ENCODE data around the gene USP25. TPM values are rescaled to one million over a fixed set of nuclear protein-coding genes. Genes with fewer than 3 reads are reported as not detected.
A peak's percentile ranks its signal among the peaks of the same experiment; 100 is the strongest.

USP25 gene
- total RNA-seq, 1 donor from 2014 or later: 36.6 TPM

- no peak for DNase-seq (ENCODE audit: low read depth)
- Histone ChIP-seq H3K36me3 (ENCODE audit: control insufficient read depth, insufficient read depth, low read length) (no peaks in the 10 kb centered on the region), H3K4me3 (ENCODE audit: low read depth, low read length) (no peak overlapping the region), H3K27me3 (ENCODE audit: control insufficient read depth, insufficient read depth, low read length) (no peaks in the 10 kb centered on the region)
- TF ChIP-seq CTCF (IDR thresholded peaks at IDR 0.05; ENCODE audit: insufficient read depth, low read length, poor library complexity, severe bottlenecking): no peak
These were observed 21.3 kb downstream of the USP25 start for GRCh38 chr21:15751037-15751436.

GRCh38 chr21:15751546-15751945 lies 21.8 kb downstream of the USP25 start:
- Histone ChIP-seq H3K36me3 (ENCODE audit: control insufficient read depth, insufficient read depth, low read length) (no peaks in the 10 kb centered on the region), H3K4me3 (ENCODE audit: low read depth, low read length) (no peak overlapping the region), H3K27me3 (ENCODE audit: control insufficient read depth, insufficient read depth, low read length) (no peaks in the 10 kb centered on the region)
- no peak for DNase-seq (ENCODE audit: low read depth)
- TF ChIP-seq CTCF (IDR thresholded peaks at IDR 0.05; ENCODE audit: insufficient read depth, low read length, poor library complexity, severe bottlenecking): no peak

DNA sequence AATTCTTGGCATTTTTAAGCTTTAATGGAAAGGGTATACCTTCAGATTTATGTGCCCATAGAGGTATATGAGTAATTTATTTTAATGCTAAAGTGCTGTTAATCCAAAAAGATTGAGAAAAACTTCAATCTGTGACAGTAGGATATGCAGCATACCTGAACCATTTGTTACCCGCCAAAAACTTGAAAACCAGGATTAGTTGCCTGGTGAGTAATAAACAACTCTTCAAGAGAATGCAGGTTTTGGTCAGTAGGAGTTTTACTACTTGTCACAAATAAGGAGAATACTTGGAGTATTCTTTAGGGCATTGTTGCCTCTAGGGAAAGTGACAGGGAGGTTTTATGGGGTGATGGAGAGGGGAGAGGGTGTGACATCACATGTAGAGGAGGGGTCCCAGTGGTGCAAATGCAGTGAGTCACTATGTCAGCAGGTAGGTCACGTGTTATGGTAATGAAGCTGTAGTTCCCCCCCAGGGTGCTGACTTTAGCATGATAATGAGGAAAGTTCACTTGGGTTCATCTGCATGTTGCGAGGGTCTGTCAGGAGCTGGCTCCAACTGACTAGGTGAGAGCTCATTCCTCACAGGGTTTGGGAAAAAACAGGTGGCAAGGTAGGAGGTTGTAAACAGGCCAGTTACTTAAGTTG lies 23.1 kb downstream of the USP25 start:
- Histone ChIP-seq H3K4me3 (ENCODE audit: low read depth, low read length) (no peak overlapping the region), H3K36me3 (ENCODE audit: control insufficient read depth, insufficient read depth, low read length) (no peaks in the 10 kb centered on the region), H3K27me3 (ENCODE audit: control insufficient read depth, insufficient read depth, low read length) (no peaks in the 10 kb centered on the region)
- TF ChIP-seq CTCF (IDR thresholded peaks at IDR 0.05; ENCODE audit: insufficient read depth, low read length, poor library complexity, severe bottlenecking): no peak
- DNase-seq (ENCODE audit: low read depth): no peak

DNA sequence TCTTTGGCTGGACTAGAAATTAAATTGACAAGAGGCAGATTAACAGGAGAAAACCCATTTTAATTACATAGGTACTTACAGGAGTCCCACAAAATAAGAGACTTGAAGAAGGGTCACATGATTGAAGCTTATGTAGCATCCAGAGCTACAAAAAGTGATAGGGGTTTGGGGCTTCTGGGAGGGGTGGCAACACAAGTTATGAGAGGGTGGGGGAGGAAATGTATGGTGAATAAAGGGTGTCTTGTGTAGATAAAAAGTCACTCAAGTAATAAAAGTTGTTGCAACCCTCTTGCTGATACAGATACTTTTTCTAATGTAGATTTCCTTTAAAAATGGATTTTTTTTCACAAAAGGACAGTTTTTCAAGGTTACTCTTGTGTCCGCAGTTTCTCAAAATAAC lies 24.0 kb downstream of the USP25 start:
- no peak for DNase-seq (ENCODE audit: low read depth)
- Histone ChIP-seq H3K36me3 (ENCODE audit: control insufficient read depth, insufficient read depth, low read length) (no peaks in the 10 kb centered on the region), H3K4me3 (ENCODE audit: low read depth, low read length) (no peak overlapping the region), H3K27me3 (ENCODE audit: control insufficient read depth, insufficient read depth, low read length) (no peaks in the 10 kb centered on the region)
- TF ChIP-seq CTCF (IDR thresholded peaks at IDR 0.05; ENCODE audit: insufficient read depth, low read length, poor library complexity, severe bottlenecking): no peak

DNA sequence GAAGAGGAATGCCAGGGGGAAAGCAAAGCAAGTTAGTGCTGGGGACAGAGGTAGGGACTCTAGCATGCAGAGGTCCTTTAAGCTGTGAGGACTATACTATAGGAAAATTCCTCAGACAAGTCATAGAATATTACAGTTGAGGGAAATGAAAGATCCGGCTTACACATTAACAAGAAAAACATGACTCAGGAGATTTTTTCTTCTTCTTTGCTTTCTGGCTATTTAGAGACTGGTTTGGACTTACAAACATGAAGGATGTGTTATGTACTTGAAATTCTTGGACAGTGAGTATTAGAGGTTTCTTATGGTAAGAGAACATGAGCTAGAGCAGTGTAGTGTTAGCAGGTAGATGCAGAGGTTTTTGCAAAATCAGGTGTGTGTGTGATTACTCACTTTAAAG lies 24.9 kb downstream of the USP25 start:
- peak; percentile 79 for DNase-seq (ENCODE audit: low read depth)
- Histone ChIP-seq H3K27me3 (ENCODE audit: control insufficient read depth, insufficient read depth, low read length) (no peaks in the 10 kb centered on the region), H3K4me3 (ENCODE audit: low read depth, low read length) (no peak overlapping the region), H3K36me3 (ENCODE audit: control insufficient read depth, insufficient read depth, low read length) (no peaks in the 10 kb centered on the region)
- TF ChIP-seq CTCF (IDR thresholded peaks at IDR 0.05; ENCODE audit: insufficient read depth, low read length, poor library complexity, severe bottlenecking): no peak

- Histone ChIP-seq H3K27me3 (ENCODE audit: control insufficient read depth, insufficient read depth, low read length) (no peaks in the 10 kb centered on the region), H3K4me3 (ENCODE audit: low read depth, low read length) (no peak overlapping the region), H3K36me3 (ENCODE audit: control insufficient read depth, insufficient read depth, low read length) (no peaks in the 10 kb centered on the region)
- DNase-seq (ENCODE audit: low read depth): no peak
- no peak for TF ChIP-seq CTCF (IDR thresholded peaks at IDR 0.05; ENCODE audit: insufficient read depth, low read length, poor library complexity, severe bottlenecking)
These were observed 25.3 kb downstream of the USP25 start for GRCh38 chr21:15755125-15755524.
